GM19099 (cell line): ENCODE measurements around the gene VAMP5.
A peak's percentile ranks its signal among the peaks of the same experiment; 100 is the strongest.

ENCODE experiments used
- POLR2A ChIP-seq: IDR thresholded peaks from 3 replicates; pipeline ENCODE4 v1.6.1; 2011; ENCODE audit warnings: low read depth; ENCODE audit not compliant: insufficient read length; ENCODE audit errors: extremely low read depth

VAMP5 gene

GRCh38 chr2:85604568-85605339 is 20.5 kb downstream of the VAMP5 start:
- no peak for TF ChIP-seq POLR2A

GRCh38 chr2:85605406-85606115 is 21.3 kb downstream of the VAMP5 start:
- no peak for TF ChIP-seq POLR2A

- no peak for TF ChIP-seq POLR2A
These were observed 21.9 kb downstream of the VAMP5 start for GRCh38 chr2:85606116-85606455.

- no peak for TF ChIP-seq POLR2A
These were observed 23.3 kb downstream of the VAMP5 start for GRCh38 chr2:85607268-85608215.

- TF ChIP-seq POLR2A = no peak
These were observed 27.0 kb downstream of the VAMP5 start for GRCh38 chr2:85611217-85611704.

- peak; percentile 81 for TF ChIP-seq POLR2A
These were observed 27.7 kb downstream of the VAMP5 start, which contains the start of gene C2orf68 for GRCh38 chr2:85611705-85612587. TSS of gene C2orf68 (minus strand) at chr2:85612066. CDS start at chr2:85611984, 82 bp downstream.

GRCh38 chr2:85613717-85614515 is 29.7 kb downstream of the VAMP5 start:
- no peak for TF ChIP-seq POLR2A

- no peak for TF ChIP-seq POLR2A
These were observed 31.1 kb downstream of the VAMP5 start for GRCh38 chr2:85615413-85615728.

- no peak for TF ChIP-seq POLR2A
These were observed 35.4 kb downstream of the VAMP5 start for GRCh38 chr2:85619617-85620016.

- no peak for TF ChIP-seq POLR2A
These were observed 37.1 kb downstream of the VAMP5 start for GRCh38 chr2:85621338-85621737.

- TF ChIP-seq POLR2A = no peak
These were observed 39.8 kb downstream of the VAMP5 start for GRCh38 chr2:85623991-85624390.

GRCh38 chr2:85628658-85629057 is 44.4 kb downstream of the VAMP5 start:
- TF ChIP-seq POLR2A = no peak

- no peak for TF ChIP-seq POLR2A
These were observed 47.1 kb downstream of the VAMP5 start for GRCh38 chr2:85631316-85631715.
